T47D (cell line): ENCODE data around the gene RLBP1.

ENCODE experiments used
- DNase-seq, 2 experiments: peaks; one replicate each; pipeline versions ENCODE4 v3.0.0 to v3.0.0-alpha.2; 2011 to 2012; ENCODE audit warnings: low read depth in 1 of 2, low spot score in 1 of 2
- JUND ChIP-seq: IDR thresholded peaks from 2 replicates; pipeline ENCODE4 v1.6.1; 2012; ENCODE audit warnings: low read depth
- in situ Hi-C: cut with HindIII; loops from 2 replicates; pipeline ENCODE4 v1.10.0; 2016; ENCODE audit warnings: low sequenced_read_pairs, low pct_unique_long_range_greater_than_20kb

The RLBP1 gene

GRCh38 chr15:89168316-89168833 is 53.0 kb downstream of the RLBP1 start:
- no peak for TF ChIP-seq JUND
- in situ Hi-C loops: no loop called here

GRCh38 chr15:89167267-89168176 is 53.9 kb downstream of the RLBP1 start:
- in situ Hi-C loops: no loop called here
- no peak for TF ChIP-seq JUND
- no peak for DNase-seq

More at GRCh38 chr15:89168316-89168833, 53.0 kb downstream of the RLBP1 start:
- DNase-seq: no peak

GRCh38 chr15:89165677-89166076 is 55.7 kb downstream of the RLBP1 start:
- no peak for TF ChIP-seq JUND
- in situ Hi-C loops: no loop called here
- DNase-seq: no peak

GRCh38 chr15:89164712-89165211 is 56.6 kb downstream of the RLBP1 start:
- DNase-seq: peak in 1 of 2 experiments; percentile 62
- no peak for TF ChIP-seq JUND
- in situ Hi-C loops: no loop called here

- TF ChIP-seq JUND: no peak
- in situ Hi-C loops: no loop called here
- DNase-seq: no peak
Observed at GRCh38 chr15:89163271-89164055, 57.9 kb downstream of the RLBP1 start.

GRCh38 chr15:89161666-89162065 is 59.7 kb downstream of the RLBP1 start:
- in situ Hi-C loops: no loop called here
- TF ChIP-seq JUND: no peak
- no peak for DNase-seq
